Endothelial cell of umbilical vein (primary cell): ENCODE data around the gene PDE1C. TPM values are rescaled to one million over a fixed set of nuclear protein-coding genes. Genes with fewer than 3 reads are reported as not detected.

ENCODE experiments used
- BruUV-seq: library from RNA; stranded (reverse); fragments of 400-500 nt; replicated peaks from 2 replicates; lab custom pipeline; 2021; lab: Mats Ljungman, UMichigan
- CTCF ChIA-PET: fragments of 300-600, 350-600 bp; sonication (Branson Sonifier 250); formaldehyde crosslinking; loops from one replicate; lab custom pipeline; 2021; ENCODE audit warnings: antibody characterized with exemption, inconsistent platforms; lab: Charles Lee
- POLR2A ChIA-PET: fragments of 300-600, 350-600 bp; sonication (Branson Sonifier 250); formaldehyde crosslinking; loops from one replicate; lab custom pipeline; 2021; ENCODE audit warnings: antibody characterized with exemption, inconsistent platforms; lab: Charles Lee
- DNase-seq: peaks from one replicate; pipeline ENCODE4 v3.0.0-alpha.2; 2011; ENCODE audit warnings: low read depth, low spot score
- FAIRE-seq: peaks from 2 replicates; lab custom pipeline; 2011; peaks lifted over from hg19 to GRCh38; lab: Jason Lieb, UNC
- H2AFZ ChIP-seq: 2 replicates; pipeline ENCODE4 v1.6.0; 2012; ENCODE audit warnings: low read depth, low read length, control low read depth, inconsistent platforms
- H3K27ac ChIP-seq: 2 replicates; pipeline ENCODE4 v1.5.1; 2011; ENCODE audit warnings: low read depth, mild to moderate bottlenecking, control low read depth, low read length, moderate library complexity; ENCODE audit not compliant: insufficient read depth
- H3K27me3 ChIP-seq, 2 experiments: 2 replicates each; pipeline versions ENCODE4 v1.6.0 to v1.6.1; 2011; ENCODE audit warnings: low read length in 2 of 2, mixed read lengths in 1 of 2; ENCODE audit not compliant: control insufficient read depth in 2 of 2, insufficient read depth in 2 of 2
- H3K36me3 ChIP-seq, 2 experiments: 2 replicates in 1 of 2; 3 replicates in 1 of 2; pipeline ENCODE4 v1.5.1; 2011; ENCODE audit warnings: low read length in 2 of 2, mild to moderate bottlenecking in 1 of 2, moderate library complexity in 1 of 2; ENCODE audit not compliant: control insufficient read depth in 2 of 2, insufficient read depth in 2 of 2; ENCODE audit errors: extremely low read depth in 1 of 2
- H3K4me1 ChIP-seq: 3 replicates; pipeline ENCODE4 v1.5.1; 2011; ENCODE audit warnings: mild to moderate bottlenecking, low read length; ENCODE audit not compliant: control insufficient read depth, insufficient read depth; ENCODE audit errors: extremely low read depth
- H3K4me2 ChIP-seq: 2 replicates; pipeline ENCODE4 v1.6.1; 2011; ENCODE audit warnings: low read length, control low read depth, mixed read lengths; ENCODE audit not compliant: insufficient read depth
- H3K4me3 ChIP-seq, 3 experiments: fragments of 200-600 bp in 1 of 3; sonication (generic), shearing (Covaris generic) in 1 of 3; replicated peaks in 1 of 3; 2 replicates each; pipeline ENCODE4 v1.5.1; 2011 to 2016; ENCODE audit warnings: control low read depth in 3 of 3, low read length in 3 of 3, mild to moderate bottlenecking in 2 of 3, inconsistent platforms in 1 of 3, low read depth in 1 of 3, moderate library complexity in 1 of 3; ENCODE audit not compliant: insufficient read depth in 1 of 3
- H3K79me2 ChIP-seq: 2 replicates; pipeline ENCODE4 v1.6.0; 2012; ENCODE audit warnings: low read length, inconsistent platforms; ENCODE audit not compliant: control insufficient read depth, insufficient read depth
- H3K9ac ChIP-seq: replicated peaks from 2 replicates; pipeline ENCODE3; 2011; ENCODE audit warnings: low read length, control low read depth; ENCODE audit not compliant: insufficient read depth; ENCODE audit errors: extremely low read depth
- H3K9me1 ChIP-seq: replicated peaks from 3 replicates; pipeline ENCODE4 v1.6.0; 2011; ENCODE audit warnings: mild to moderate bottlenecking, low read length; ENCODE audit not compliant: control insufficient read depth, insufficient read depth; ENCODE audit errors: extremely low read depth
- H3K9me3 ChIP-seq: replicated peaks from 2 replicates; pipeline ENCODE4 v1.5.1; 2012; ENCODE audit warnings: low read length, inconsistent platforms; ENCODE audit not compliant: control insufficient read depth, insufficient read depth
- H4K20me1 ChIP-seq: replicated peaks from 2 replicates; pipeline ENCODE3; 2011; ENCODE audit warnings: mild to moderate bottlenecking, low read length; ENCODE audit not compliant: control insufficient read depth, insufficient read depth; ENCODE audit errors: extremely low read depth
- EZH2 ChIP-seq: IDR thresholded peaks from 2 replicates; pipeline ENCODE4 v1.6.1; 2012; ENCODE audit warnings: borderline replicate concordance, low read depth, mild to moderate bottlenecking, moderate library complexity, low read length, inconsistent platforms; ENCODE audit not compliant: severe bottlenecking
- FOS ChIP-seq: IDR thresholded peaks from 2 replicates; pipeline ENCODE4 v1.6.1; 2011; ENCODE audit warnings: mild to moderate bottlenecking, low read length, moderate library complexity, borderline replicate concordance; ENCODE audit not compliant: insufficient read depth
- GATA2 ChIP-seq: IDR thresholded peaks from 2 replicates; pipeline ENCODE4 v1.7.0; 2011; ENCODE audit warnings: low read depth, mild to moderate bottlenecking, moderate library complexity, mixed read lengths, low read length; ENCODE audit not compliant: insufficient read length, insufficient read depth
- MYC ChIP-seq: IDR thresholded peaks from one replicate; pipeline ENCODE4 v1.6.1; 2011; ENCODE audit warnings: mild to moderate bottlenecking, low read depth, low read length
- POLR2A ChIP-seq: IDR thresholded peaks from 2 replicates; pipeline ENCODE4 v1.6.1; 2012; ENCODE audit warnings: low read depth, mild to moderate bottlenecking, control low read depth, low read length
- dilution Hi-C: fragments of 300-500 bp; cut with MboI; formaldehyde crosslinking; loops from one replicate; pipeline ENCODE4 v1.15.0; 2019; ENCODE audit warnings: low sequenced_read_pairs; ENCODE audit not compliant: extremely low pct_ligation_motif_present
- intact Hi-C: fragments of 100-400 bp; cut with micrococcal nuclease; formaldehyde crosslinking; loops from one replicate; pipeline ENCODE4 v1.10.0; 2022
- polyA plus RNA-seq, 4 experiments: library from polyadenylated mRNA; depleted of rRNA in 3 of 4; stranded (reverse) in 3 of 4; unstranded in 1 of 4; fragments of >200 nt; gene quantifications; 2 replicates each; pipeline versions ENCODE4 v1.2.1 to v1.2.3, GENCODE V29; 2011 to 2012; ENCODE audit warnings: missing spikeins in 1 of 4
- total RNA-seq: library from RNA; stranded (reverse); gene quantifications from 2 replicates; pipeline ENCODE4 v1.2.3, GENCODE V29; 2021
- TF ChIP-seq, protein P1 (sequence below): IDR thresholded peaks from 2 replicates; pipeline ENCODE4 v1.6.1; 2011; ENCODE audit not compliant: insufficient read depth, insufficient read length
- TF ChIP-seq, protein P2 (sequence below), 2 donors: IDR thresholded peaks; 1 replicate in 1 of 2; 2 replicates in 1 of 2; pipeline ENCODE4 v1.5.1; 2011; ENCODE audit warnings: low read length in 2 of 2, mild to moderate bottlenecking in 2 of 2, moderate library complexity in 2 of 2, control low read depth in 1 of 2, inconsistent platforms in 1 of 2, low read depth in 1 of 2; ENCODE audit not compliant: insufficient read depth in 1 of 2; ENCODE audit errors: extremely low read depth in 1 of 2

PDE1C gene
- total and polyA plus RNA-seq, 2 donors (not counting 3 experiments of a cell fraction or from before 2014, with no cell fraction given), result 0.90 to 3.1 TPM

DNA sequence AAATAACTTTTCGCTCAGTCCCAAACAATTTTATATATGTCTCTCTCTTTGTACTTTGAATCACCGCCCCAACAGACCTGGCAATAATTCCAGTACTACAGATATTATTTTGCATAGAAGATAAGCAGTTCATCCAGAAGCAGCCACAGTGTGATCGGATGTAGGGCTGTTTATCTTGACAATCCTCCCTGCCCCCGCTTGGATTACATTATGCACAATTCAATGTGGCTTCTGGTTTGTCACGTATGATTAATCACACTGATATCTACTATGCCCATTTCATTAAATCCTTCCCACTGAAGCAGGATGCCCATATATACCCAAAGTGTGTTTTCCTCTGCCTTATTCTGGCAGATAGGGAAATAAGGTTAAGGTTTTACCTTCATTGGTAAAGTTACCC lies 115.2 kb downstream of the PDE1C start:
- Histone ChIP-seq H4K20me1 (no peaks in the 10 kb centered on the region), H3K36me3 (no peaks in the 10 kb centered on the region), H3K4me2 (no peak overlapping the region), H3K9me3 (peaks cover 3% of the 10 kb centered on the region), H3K79me2 (no peaks in the 10 kb centered on the region), H3K4me1 (peaks cover 8% of the 10 kb centered on the region), H3K9me1 (no peaks in the 10 kb centered on the region), H3K4me3 (no peak overlapping the region), H3K27ac (no peak overlapping the region), H3K9ac (no peak overlapping the region), H3K27me3 (no peaks in the 10 kb centered on the region), H2AFZ (no peak overlapping the region)
- intact Hi-C loops, result no loop called here
- FAIRE-seq (no peak), DNase-seq (no peak)
- CTCF ChIA-PET, result interaction anchor here (1.7 kb wide), 1 partner anchor 16 kb away, joined by 6 read pairs; no protein-coding TSS in a partner anchor
- TF ChIP-seq GATA2, result no peak
- TF ChIP-seq, protein P1, sequence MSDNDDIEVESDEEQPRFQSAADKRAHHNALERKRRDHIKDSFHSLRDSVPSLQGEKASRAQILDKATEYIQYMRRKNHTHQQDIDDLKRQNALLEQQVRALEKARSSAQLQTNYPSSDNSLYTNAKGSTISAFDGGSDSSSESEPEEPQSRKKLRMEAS, result no peak
- dilution Hi-C loops, result no loop called here
- POLR2A ChIA-PET, result no interaction called here
- BruUV-seq, result no TSS peak

DNA sequence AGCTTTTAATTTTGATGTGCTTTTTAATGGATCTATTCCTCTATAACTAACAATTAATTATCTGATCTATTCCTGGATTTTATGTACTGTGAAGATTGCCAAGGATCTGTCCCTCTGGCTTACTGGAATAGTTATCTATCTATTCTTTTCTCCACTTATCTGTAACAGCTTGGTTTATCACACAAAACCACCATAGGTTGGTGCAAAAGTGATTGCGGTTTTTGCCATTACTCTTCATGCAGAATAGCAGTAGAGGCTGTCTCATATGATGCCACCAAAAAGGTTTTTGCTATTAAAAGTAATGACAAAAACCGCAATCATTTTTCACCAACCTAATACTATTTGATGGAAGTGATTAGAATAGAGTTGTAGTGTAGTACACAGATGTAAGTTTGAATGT lies 115.7 kb downstream of the PDE1C start:
- intact Hi-C loops (no loop called here), dilution Hi-C loops (no loop called here)
- POLR2A ChIA-PET, result no interaction called here
- Histone ChIP-seq H3K9me3 (peaks cover 3% of the 10 kb centered on the region), H2AFZ (no peak overlapping the region), H4K20me1 (no peaks in the 10 kb centered on the region), H3K4me1 (peaks cover 8% of the 10 kb centered on the region), H3K9ac (no peak overlapping the region), H3K27ac (no peak overlapping the region), H3K4me3 (no peak overlapping the region), H3K4me2 (no peak overlapping the region), H3K79me2 (no peaks in the 10 kb centered on the region), H3K27me3 (no peaks in the 10 kb centered on the region), H3K9me1 (no peaks in the 10 kb centered on the region), H3K36me3 (no peaks in the 10 kb centered on the region)
- CTCF ChIA-PET, result interaction anchor here (0.9 to 2.3 kb wide), 2 partner anchors 16 to 109 kb away, joined by 3 to 11 read pairs; no protein-coding TSS in a partner anchor
- BruUV-seq, result no TSS peak
- DNase-seq (no peak), FAIRE-seq (no peak)
- TF ChIP-seq MYC (no peak), GATA2 (no peak), EZH2 (no peak), FOS (no peak), POLR2A (no peak)
- TF ChIP-seq, protein P1, result no peak
- TF ChIP-seq, protein P2, sequence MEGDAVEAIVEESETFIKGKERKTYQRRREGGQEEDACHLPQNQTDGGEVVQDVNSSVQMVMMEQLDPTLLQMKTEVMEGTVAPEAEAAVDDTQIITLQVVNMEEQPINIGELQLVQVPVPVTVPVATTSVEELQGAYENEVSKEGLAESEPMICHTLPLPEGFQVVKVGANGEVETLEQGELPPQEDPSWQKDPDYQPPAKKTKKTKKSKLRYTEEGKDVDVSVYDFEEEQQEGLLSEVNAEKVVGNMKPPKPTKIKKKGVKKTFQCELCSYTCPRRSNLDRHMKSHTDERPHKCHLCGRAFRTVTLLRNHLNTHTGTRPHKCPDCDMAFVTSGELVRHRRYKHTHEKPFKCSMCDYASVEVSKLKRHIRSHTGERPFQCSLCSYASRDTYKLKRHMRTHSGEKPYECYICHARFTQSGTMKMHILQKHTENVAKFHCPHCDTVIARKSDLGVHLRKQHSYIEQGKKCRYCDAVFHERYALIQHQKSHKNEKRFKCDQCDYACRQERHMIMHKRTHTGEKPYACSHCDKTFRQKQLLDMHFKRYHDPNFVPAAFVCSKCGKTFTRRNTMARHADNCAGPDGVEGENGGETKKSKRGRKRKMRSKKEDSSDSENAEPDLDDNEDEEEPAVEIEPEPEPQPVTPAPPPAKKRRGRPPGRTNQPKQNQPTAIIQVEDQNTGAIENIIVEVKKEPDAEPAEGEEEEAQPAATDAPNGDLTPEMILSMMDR (IDR thresholded peaks at IDR 0.05; ENCODE audit: extremely low read depth in 1 of 2, insufficient read depth in 1 of 2, low read depth in 1 of 2, low read length in 2 of 2), result no peak
